ENCODE measurements around the gene NAA11. TPM values are rescaled to one million over a fixed set of nuclear protein-coding genes. Genes with fewer than 3 reads are reported as not detected.

Gene NAA11
- total and polyA plus RNA-seq, 8 donors = not detected

- no peaks in the 10 kb centered on the region for H3K4me1 ChIP-seq
- H3K36me3 ChIP-seq = no peaks in the 10 kb centered on the region
- H3K9me3 ChIP-seq = no peaks in the 10 kb centered on the region
- H3K27me3 ChIP-seq = no peaks in the 10 kb centered on the region
- no peak for DNase-seq
- no peak for ATAC-seq
- H3K4me3 ChIP-seq = no peak overlapping the region
- intact Hi-C loops (cut with DNase I) = no loop called here
- H3K27ac ChIP-seq = no peak overlapping the region
- no peak for TF ChIP-seq CTCF (IDR thresholded peaks at IDR 0.05)
These were observed 53.1 kb downstream of the NAA11 start for GRCh38 chr4:79272761-79273160.

GRCh38 chr4:79272126-79272525, 53.7 kb downstream of the NAA11 start:
- H3K9me3 ChIP-seq = no peaks in the 10 kb centered on the region
- H3K36me3 ChIP-seq = no peaks in the 10 kb centered on the region
- no peaks in the 10 kb centered on the region for H3K4me1 ChIP-seq
- no peak for TF ChIP-seq CTCF (IDR thresholded peaks at IDR 0.05)
- intact Hi-C loops (cut with DNase I) = no loop called here
- ATAC-seq = no peak
- H3K4me3 ChIP-seq = no peak overlapping the region
- DNase-seq = no peak
- H3K27me3 ChIP-seq = no peaks in the 10 kb centered on the region
- no peak overlapping the region for H3K27ac ChIP-seq

GRCh38 chr4:79267671-79268070, 58.2 kb downstream of the NAA11 start:
- no peaks in the 10 kb centered on the region for H3K36me3 ChIP-seq
- ATAC-seq (no peak), DNase-seq (no peak)
- no peaks in the 10 kb centered on the region for H3K27me3 ChIP-seq
- TF ChIP-seq CTCF (IDR thresholded peaks at IDR 0.05) = no peak
- H3K9me3 ChIP-seq = no peaks in the 10 kb centered on the region
- no peak overlapping the region for H3K27ac ChIP-seq
- no peak overlapping the region for H3K4me3 ChIP-seq
- intact Hi-C loops (cut with DNase I) = no loop called here
- H3K4me1 ChIP-seq = no peaks in the 10 kb centered on the region

Other genes starting within 250 kb of the NAA11 start
- not detected for gene GK2, start 82.2 kb upstream of the NAA11 start, total RNA-seq
- not detected for gene GK2, start 82.2 kb upstream of the NAA11 start, polyA plus RNA-seq (ENCODE audit: insufficient read length in 6 of 6)